ENCODE measurements around the gene PTGIS.

Gene PTGIS

DNA sequence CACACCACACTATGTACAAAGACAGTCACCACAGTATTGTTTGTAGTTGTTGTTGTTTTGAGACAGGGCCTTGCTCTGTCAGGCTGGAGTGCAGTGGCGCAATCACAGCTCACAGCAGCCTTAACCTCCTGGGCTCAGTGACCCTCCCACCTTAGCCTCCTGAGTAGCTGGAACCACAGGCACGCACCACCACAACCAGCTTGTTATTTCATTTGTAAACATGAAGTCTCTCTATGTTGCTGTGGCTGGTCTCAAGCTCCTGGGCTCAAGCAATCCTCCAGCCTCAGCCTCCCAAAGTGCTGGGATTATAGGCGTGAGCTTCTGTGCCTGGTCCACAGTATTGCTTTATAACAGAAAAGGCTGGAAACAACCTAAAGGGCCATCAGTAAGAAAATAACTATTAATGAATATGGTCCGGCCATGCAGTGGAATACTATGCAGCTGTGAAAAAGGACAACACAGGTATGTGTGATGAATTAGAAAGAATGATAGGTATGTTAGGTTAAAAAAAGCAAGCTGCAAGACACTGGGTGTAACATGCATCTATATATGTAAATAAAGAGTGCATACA is 30.0 kb upstream of the PTGIS start:
- FAIRE-seq, result no peak
- no peak for DNase-seq (ENCODE audit: extremely low spot score, insufficient read length, low read depth)

DNA sequence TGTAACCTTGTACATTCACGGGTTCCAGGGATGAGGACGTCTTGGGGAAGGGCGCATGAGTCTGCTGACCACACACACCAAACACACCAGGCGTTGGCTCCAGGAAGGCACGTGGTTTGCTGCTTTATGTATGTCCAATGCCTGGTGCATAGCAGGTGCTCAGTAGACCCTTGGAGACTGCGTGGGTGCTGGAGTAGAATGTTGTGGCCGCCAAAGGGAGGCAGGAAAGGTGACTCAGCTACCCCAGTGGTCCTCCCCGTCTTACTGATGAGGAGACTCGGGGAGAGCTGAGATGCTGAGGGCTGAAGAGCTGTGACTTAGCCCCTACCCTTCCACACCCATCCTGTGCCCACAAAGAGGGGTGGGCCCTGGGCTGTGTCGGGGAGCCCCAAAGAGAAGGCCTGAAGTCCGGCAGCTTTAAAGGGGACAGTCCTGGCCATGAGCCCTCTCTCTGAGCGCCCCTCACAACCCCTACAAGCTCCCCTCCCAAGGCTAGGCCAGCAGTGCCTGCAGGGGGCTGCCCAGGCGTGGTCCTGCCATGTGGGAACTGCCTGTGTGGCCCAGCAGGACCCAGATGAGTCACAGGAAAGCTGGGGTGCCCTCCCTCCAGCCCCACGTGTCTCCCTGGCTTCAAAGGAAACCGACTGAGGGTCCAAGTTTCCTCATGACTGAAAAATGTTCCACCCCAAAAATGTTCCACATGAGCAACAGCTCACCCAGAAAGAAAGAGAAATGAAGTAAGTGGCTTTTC is 28.0 kb upstream of the PTGIS start:
- no peak for FAIRE-seq
- DNase-seq (ENCODE audit: extremely low spot score, insufficient read length, low read depth), result no peak

DNA sequence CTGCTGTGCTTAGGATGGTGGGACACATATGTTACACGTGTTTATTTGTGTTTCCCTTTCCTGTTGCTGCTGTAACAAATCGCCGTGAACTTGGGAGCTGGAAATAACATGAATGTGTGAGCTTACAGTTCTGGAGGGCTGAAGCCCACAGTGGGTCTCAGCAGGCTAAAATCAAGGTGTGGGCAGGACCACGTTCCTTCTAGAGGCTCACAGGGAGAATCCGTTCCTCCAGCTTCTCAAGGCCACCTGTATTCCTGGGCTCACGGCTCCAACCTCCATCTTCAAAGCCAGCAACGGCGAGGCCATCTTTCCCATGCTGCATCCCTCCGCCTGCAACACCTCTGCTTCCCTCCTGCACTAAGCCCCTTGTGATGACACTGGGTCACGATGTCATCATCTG is 27.4 kb upstream of the PTGIS start:
- no peak for FAIRE-seq

DNA sequence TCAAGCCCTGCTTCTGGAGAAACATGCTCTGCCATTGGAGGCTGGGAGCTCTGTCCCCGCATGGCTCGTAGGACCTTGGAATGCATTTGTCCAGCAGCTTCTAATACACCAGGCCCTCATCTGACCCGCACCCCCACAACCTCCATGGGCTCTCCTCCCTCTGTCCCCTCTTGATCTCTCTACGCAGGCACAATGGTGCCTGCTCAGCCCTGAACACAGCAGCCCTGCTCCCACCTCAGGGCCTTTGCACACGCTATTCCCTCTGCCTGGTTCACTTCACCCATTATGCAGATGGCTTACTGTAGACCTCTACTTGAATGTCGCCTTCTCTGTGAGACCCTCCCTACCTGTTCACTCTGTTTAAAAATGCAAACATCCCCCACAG is 27.0 kb upstream of the PTGIS start:
- FAIRE-seq (no peak), DNase-seq (ENCODE audit: extremely low spot score, insufficient read length, low read depth) (no peak)

More for the DNA sequence above, 27.4 kb upstream of the PTGIS start:
- DNase-seq (ENCODE audit: extremely low spot score, insufficient read length, low read depth), result no peak

DNA sequence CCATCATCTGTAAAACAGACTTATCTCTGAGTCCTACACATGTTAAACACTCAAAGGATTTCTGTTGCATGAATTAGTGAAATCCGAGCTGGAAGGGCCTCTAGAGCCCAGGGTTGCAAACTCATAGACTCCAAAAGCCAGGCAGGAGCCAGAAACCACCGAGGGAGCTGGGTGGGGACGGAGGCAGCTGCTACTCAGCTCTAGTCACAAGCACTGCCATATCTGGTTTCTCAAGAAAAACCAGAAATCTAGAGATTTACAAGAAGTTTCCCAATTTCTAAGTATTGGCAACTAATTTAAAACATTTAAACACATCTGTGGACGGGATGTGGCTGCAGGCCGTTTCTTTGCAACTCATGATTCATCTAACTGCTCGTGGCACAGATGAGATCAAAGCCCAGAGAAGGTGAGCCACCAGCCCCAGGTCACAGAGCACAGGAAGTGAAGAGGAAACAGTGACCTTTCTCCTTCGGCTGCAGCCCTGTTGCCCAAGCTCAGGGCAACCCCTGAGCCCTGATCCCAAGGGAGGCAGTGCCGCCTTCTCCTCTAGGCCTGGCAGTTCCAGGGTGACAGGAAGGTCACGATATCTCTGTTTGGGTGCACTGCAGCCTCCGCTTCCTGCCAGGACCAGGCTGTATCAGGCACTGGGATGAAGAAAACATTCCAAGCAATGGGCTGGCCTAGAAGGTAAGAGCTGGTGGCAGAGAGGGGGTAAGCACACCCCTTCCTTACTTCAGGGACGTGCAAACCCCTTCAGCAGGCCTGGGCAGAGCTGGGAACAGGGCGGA is 26.4 kb upstream of the PTGIS start:
- DNase-seq (ENCODE audit: extremely low spot score, insufficient read length, low read depth), result no peak
- FAIRE-seq, result no peak

DNA sequence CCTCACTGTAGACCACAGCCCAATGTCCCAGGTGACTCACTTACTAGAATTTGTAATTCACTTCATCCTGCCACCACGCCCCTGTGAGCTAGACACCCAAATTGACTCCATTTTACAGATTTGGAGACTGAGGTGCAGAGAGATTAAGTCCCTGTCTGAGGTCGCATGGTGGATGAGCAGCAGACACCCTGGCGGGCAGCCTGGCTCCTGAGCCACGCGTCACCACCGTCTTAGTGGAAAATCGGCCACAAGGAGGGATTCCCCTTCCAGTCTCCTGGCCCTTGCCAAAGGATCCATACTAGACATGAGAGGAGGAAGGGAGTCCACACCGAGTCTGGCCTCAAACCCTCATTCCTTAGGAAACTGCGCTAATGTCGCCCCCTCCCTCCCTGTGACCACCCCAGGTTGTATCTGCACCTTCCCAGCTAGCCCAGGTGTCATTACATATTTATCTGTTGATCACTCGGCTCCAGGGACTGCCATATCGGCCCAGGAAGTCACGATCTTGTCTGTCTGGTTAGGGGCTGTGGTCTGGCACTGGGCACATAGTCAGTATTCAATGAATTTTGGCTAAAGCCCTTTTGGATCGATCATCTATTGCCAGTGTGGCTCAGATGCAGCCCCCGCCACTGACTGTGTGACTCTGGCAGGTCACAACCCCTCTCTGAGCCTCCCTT is 25.7 kb upstream of the PTGIS start:
- FAIRE-seq (no peak), DNase-seq (ENCODE audit: extremely low spot score, insufficient read length, low read depth) (no peak)

DNA sequence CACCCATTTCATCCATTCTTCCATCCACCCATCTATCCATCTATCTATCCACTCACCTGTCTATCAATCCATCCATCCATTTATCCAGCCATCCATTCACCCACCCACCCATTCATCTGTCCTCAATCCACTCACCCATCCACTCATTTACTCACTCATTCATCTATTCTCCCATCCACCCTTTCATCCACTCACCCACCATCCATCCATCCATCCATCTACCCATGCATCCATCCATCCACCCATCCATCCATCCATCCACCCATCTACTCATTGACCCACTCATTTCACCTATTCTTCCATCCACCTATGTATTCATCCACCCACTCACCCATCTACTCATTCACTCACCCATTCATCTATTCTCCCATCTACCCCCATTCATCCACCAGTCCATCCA is 24.2 kb upstream of the PTGIS start:
- DNase-seq (ENCODE audit: extremely low spot score, insufficient read length, low read depth) (no peak), FAIRE-seq (no peak)

DNA sequence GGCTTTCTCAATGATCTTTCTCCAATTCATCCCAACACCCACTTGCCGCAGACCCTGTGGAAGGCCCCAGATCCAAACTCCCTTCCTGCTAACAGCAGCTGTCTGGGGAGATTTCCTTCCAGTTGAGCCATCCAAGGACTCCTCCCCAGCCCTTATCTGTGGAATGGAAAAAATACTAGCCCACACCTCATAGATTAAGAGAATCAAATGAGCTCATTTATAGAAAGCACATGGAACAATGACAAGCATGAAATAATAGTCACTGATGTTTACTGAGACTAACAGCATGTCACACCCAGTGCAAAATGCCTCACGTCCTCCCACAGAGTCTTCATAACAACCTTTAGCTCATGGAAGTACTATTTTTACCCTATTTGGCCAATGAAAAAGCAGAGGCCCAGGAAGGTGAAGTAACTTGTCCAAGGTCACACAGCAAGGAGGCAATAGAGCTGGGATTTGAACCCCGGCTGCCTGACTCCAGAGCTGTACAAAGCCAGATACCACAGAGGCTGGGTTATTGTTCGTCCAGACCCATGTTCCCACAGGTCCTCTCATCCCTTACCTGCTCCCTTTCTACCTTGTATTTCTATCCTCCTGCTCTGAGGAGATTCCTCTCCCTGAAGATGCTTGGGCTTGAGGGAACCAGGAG is 23.4 kb upstream of the PTGIS start:
- no peak for FAIRE-seq
- no peak for DNase-seq (ENCODE audit: extremely low spot score, insufficient read length, low read depth)

DNA sequence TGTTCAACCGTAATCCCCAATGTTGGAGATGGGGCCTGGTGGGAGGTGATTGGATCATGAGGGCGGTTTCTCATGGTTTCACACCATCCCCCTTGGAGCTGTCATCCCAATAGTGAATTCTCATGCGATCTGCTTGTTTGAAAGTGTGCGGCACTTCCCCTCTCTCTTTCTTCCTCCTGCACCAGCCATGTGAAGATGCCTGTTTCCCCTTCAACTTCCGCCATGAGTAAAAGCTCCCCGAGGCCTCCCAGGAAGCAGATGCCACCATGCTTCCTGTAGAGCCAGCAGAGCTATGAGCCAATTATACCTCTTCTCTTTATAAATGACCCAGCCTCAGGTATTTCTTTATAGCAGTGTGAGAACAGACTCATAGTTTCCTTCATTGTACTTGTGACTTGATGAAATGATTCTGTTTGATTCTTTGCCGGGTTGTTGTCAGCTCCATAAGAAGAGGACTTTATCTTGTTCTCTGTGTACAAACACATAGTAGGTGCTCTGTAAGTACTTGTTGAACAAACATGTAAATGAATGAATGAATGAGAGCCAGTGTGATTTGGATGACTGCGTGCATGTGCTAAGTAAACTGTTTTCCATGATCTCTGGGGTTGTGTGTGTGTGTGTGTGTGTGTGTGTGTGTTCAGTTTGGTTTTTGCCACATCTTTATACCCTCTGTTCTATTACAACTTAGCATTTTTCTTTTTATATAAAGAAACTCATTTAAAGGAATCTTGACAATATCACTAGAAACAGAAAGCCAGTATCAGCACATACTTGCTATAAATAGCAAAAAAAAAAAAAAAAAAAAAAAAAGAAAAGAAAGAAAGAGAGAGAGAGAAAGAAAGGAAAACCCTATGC is 22.5 kb upstream of the PTGIS start:
- FAIRE-seq (no peak), DNase-seq (ENCODE audit: extremely low spot score, insufficient read length, low read depth) (no peak)

DNA sequence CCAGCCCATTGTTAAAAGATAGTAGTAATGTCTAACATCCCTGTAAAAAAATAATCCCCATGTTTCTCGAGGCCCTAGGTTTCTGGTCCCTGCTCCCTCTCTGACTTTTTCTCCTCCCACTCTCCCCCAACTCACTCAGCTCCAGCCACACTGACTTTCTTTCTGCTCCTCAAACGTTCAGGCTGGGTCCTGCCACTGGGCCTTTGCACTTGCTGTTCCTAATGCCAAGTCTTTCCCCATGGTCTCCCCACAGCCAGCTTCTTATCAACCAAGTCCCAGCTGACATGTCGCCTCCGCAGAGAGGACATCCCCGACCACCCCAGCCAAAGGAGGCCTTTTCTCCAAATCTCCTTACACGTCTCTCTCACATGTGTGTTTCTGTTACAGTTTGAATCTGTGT is 21.8 kb upstream of the PTGIS start:
- DNase-seq (ENCODE audit: extremely low spot score, insufficient read length, low read depth) (no peak), FAIRE-seq (no peak)

DNA sequence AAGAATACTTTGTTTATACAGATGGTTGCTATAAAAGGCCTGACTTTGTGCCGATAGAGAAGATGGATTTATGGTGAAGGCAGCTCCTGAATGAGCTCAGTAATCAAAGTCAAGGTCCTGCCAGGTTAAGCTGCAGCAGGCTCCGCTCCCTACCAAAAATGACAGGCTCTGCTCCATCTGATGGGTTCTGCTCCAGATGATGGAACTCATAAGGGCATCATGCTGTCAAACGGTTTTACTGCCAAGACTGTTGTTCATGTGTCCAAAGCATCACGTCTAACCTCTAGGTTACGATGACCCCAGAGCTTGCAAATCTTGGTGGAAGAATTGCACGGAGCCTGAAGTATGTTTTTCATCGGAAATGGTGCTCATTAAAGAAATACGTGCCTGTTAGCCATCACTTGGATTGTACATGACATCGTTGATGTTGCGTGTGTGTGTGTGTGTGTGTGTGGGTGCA is 19.2 kb upstream of the PTGIS start:
- DNase-seq (ENCODE audit: extremely low spot score, insufficient read length, low read depth) (no peak), FAIRE-seq (no peak)

DNA sequence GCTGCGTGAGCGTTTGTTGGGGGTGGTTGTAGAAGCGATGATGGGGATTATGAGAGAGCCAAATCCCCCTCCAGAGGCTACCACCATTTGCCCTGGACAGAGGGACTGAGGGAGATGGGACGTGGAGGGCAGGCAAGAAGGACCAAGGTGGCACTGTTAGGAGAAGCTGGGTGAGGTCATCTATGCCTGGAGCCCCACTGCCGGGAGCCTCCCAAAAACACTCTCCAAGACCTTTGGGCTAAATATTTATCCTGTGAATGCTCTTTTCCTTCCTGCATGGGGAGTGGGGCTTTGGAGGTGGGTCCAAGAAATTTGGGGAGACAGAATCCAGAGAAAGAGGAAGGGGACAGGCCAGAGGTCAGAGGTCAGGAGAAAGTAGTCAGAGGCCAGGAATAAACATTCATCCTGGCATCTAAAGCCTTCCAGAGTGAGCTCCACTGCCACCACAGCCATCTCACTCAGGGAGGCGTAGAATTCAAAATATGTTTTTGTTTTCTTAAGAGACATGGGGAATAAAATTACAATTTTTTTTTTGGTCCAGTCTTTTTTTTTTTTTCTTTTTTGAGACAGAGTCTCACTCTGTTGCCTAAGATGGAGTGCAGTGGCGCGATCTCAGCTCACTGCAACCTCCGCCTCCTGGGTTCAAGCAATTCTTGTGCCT is 17.8 kb upstream of the PTGIS start:
- DNase-seq (ENCODE audit: extremely low spot score, insufficient read length, low read depth), result no peak
- FAIRE-seq, result no peak

DNA sequence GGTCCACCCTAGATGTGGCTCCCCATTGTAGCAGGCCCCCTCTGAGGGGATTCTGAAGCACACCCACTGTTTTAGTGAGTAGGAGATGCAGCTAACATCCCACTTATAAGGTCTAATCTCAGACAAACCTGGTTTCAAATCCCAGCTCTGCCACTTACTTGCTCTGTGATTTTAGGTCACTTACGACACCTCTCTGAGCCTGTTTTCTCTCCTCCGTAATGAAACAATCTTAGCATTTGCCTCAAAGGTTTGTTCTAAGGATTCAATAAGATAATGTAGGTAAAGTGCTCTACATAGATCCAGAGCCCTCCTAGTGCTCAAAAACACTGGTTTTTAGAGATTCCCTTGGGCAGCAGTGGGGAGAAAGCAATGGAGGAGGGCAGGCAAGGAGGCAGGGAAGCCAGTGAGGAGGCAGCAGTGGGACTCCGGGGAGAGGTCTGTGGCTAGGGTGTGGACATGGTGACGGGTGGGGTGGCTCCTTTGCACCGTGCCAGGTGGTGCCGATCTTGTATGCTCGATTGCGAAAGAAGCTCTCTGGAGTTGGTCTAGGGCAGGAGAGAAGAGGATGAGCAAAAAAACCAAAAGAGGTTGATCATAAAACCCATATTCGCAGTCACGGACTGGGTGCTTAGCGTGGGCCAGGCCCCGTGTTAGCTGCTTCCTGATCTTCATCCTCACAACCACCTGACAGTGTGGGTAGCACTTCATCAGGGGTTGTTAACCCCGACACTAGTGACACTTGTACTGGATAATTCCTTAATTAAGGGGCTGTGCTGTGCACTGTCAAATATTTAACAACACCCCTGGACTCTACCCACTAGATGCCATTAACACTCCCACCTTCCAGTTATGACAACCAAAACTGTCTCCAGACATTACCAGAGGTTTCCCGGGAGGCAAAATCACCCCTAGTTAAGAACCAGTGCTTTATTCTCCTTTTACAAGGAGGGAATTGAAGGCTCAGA is 16.8 kb upstream of the PTGIS start:
- DNase-seq (ENCODE audit: extremely low spot score, insufficient read length, low read depth), result no peak
- FAIRE-seq, result no peak

DNA sequence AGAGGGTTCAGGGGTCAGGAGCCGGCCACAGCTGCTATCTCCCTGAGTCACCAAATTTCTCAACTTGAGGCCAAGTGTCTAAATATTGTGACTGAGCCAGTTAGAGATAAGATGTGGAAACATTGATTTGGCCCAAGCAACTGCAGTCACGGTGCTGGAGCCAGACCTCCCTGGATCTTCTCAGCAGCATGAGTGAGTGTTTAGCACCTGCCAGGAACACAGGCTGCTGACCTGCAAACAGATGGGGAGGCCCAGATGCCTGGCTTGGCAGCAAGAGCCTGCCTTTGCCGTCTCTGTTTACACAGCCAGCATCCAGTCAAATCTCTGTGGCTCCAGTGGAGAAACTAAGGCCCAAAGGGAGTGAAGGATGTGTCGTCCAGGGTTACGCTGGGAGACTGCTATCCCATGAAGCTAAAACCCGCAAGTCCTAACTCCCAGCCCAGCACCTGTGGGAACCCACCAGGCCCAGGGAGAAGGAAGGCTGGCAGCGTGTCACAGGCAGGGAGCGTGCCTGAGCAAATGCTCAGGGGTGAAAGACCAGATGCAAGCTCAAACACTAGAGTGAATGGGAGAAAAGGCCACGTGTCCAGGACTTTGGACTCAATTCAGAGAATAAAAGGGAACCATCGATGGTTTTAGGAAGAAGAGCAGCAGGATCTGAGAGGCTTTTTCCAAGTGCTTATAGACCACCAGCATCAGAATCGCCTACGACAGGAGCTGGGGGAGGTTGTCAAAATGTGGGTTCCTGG is 15.9 kb upstream of the PTGIS start:
- DNase-seq (ENCODE audit: extremely low spot score, insufficient read length, low read depth) (no peak), FAIRE-seq (no peak)

DNA sequence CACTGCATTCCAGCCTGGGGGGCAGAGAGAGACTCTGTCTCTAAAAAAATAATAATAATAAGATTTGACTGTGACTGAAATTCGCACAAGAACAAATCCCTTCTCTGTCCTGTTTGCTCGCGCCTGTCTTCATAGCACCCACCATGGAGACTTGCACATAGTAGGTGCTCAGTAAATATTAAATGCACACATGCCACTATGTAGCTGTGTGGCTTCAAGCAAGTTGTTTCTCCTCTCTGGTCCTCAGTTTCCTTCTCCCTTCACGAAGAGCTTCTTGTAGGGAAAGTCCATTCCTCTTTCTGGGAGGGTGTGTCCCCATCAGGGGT is 15.4 kb upstream of the PTGIS start:
- no peak for FAIRE-seq

DNA sequence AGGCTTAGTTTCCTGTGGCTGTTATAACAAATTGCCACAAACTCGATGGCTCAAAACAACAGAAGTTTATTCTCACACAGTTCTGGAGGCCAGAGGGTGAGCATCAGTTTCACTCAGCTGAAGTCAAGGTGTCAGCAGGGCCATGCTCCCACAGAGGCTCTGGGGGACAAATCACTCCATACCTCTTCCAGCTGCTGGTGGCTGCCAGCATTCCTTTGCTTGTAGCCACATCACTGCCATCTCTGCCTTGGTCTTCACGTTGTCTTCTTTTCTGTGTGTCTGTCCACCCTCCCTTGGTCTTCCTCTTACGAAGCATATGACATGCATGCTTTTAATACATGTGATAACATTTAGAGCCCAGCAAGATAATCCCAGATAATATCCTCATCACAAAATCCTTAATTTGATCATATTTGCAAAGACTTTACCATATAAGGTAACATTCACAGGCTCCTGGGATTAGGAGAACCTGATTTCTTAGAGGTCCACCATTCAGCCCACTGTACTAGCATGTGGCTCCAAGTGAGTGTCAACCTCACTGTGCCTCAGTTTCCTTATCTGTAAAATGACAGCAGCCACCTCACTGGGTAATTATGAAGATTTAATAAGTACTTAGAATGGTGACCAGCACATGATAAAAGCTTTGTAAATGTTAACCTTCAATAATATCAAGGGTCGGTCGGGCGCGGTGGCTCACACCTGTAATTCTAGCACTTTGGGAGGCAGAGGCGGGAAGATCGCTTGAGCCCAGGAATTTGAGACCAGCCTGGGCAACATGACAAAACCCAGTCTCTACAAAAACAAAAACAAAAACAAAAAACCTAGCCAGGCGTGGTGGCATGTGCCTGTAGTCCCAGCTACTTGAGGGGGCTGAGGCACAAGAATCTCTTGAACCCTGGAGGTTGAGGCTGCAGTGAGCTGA is 14.7 kb upstream of the PTGIS start:
- no peak for DNase-seq (ENCODE audit: extremely low spot score, insufficient read length, low read depth)
- FAIRE-seq, result no peak

More for the DNA sequence above, 15.4 kb upstream of the PTGIS start:
- DNase-seq (ENCODE audit: extremely low spot score, insufficient read length, low read depth), result no peak

Measured in GM18507 (cell line).